IMR-90 (cell line): Measurements from ENCODE around the gene SPATA2L. TPM values are rescaled to one million over a fixed set of nuclear protein-coding genes. Genes with fewer than 3 reads are reported as not detected.

Experiments used
- ATAC-seq: fragments of 200-7000 bp; cut with Tn5 transposase; 2 replicates; pipeline ENCODE4 v1.9.1; 2020; ENCODE audit warnings: low read depth, mild to moderate bottlenecking, moderate library complexity
- BruUV-seq: library from RNA; stranded (reverse); fragments of 400-500 nt; replicated peaks from 2 replicates; lab custom pipeline; 2021; lab: Mats Ljungman, UMichigan
- CTCF ChIA-PET: fragments of 300-600 bp; formaldehyde crosslinking; extraction: SDS; loops from one replicate; lab custom pipeline; 2021; ENCODE audit warnings: antibody characterized with exemption; lab: Yijun Ruan, JAX
- POLR2A ChIA-PET: fragments of 300-600 bp; sonication (Branson Sonifier 250); formaldehyde crosslinking; loops from one replicate; lab custom pipeline; 2022; ENCODE audit warnings: antibody characterized with exemption; ENCODE audit not compliant: unreplicated experiment; lab: Charles Lee
- DNase-seq: peaks from one replicate; pipeline ENCODE4 v3.0.0; 2013
- H2AFZ ChIP-seq: replicated peaks from 2 replicates; pipeline ENCODE3; 2013; ENCODE audit warnings: low read length, mild to moderate bottlenecking; ENCODE audit not compliant: poor library complexity
- H2AK5ac ChIP-seq: 2 replicates; pipeline ENCODE4 v1.6.1; 2013; ENCODE audit warnings: low read depth, low read length, inconsistent platforms
- H2AK9ac ChIP-seq: replicated peaks from 2 replicates; pipeline ENCODE3; 2013; ENCODE audit warnings: mild to moderate bottlenecking, low read depth, low read length, moderate library complexity; ENCODE audit not compliant: poor library complexity
- H2BK120ac ChIP-seq: 2 replicates; pipeline ENCODE4 v1.6.1; 2013; ENCODE audit warnings: low read depth, low read length, inconsistent platforms
- H2BK15ac ChIP-seq: 3 replicates; pipeline ENCODE4 v1.6.1; 2013; ENCODE audit warnings: low read depth, low read length, inconsistent platforms
- H2BK20ac ChIP-seq: 2 replicates; pipeline ENCODE4 v1.6.1; 2013; ENCODE audit warnings: low read depth, mild to moderate bottlenecking, inconsistent platforms, low read length, moderate library complexity
- H2BK5ac ChIP-seq: 2 replicates; pipeline ENCODE4 v1.6.1; 2013; ENCODE audit warnings: mild to moderate bottlenecking, low read depth, low read length, inconsistent platforms; ENCODE audit not compliant: poor library complexity, severe bottlenecking
- H3K14ac ChIP-seq: replicated peaks from 2 replicates; pipeline ENCODE4 v1.6.1; 2013; ENCODE audit warnings: low read depth, low read length, inconsistent platforms
- H3K18ac ChIP-seq: 2 replicates; pipeline ENCODE4 v1.6.1; 2013; ENCODE audit warnings: low read depth, low read length, control low read depth
- H3K23ac ChIP-seq: 2 replicates; pipeline ENCODE4 v1.6.1; 2013; ENCODE audit warnings: low read depth, low read length, inconsistent platforms
- H3K27ac ChIP-seq: 2 replicates; pipeline ENCODE4 v1.5.1; 2013; ENCODE audit warnings: mild to moderate bottlenecking, control low read depth, low read length; ENCODE audit not compliant: insufficient read depth
- H3K27me3 ChIP-seq: 2 replicates; pipeline ENCODE4 v1.6.1; 2013; ENCODE audit warnings: low read length; ENCODE audit not compliant: control insufficient read depth, insufficient read depth
- H3K36me3 ChIP-seq: 2 replicates; pipeline ENCODE4 v1.6.1; 2013; ENCODE audit warnings: low read length, mixed read lengths; ENCODE audit not compliant: control insufficient read depth, insufficient read depth
- H3K4ac ChIP-seq: 2 replicates; pipeline ENCODE4 v1.6.1; 2013; ENCODE audit warnings: low read depth, low read length, inconsistent platforms
- H3K4me1 ChIP-seq: 2 replicates; pipeline ENCODE4 v1.6.1; 2013; ENCODE audit warnings: low read length, mixed read lengths; ENCODE audit not compliant: control insufficient read depth, insufficient read depth
- H3K4me2 ChIP-seq: 2 replicates; pipeline ENCODE4 v1.6.1; 2013; ENCODE audit warnings: low read depth, mild to moderate bottlenecking, control low read depth, low read length, moderate library complexity
- H3K4me3 ChIP-seq: 2 replicates; pipeline ENCODE4 v1.5.1; 2013; ENCODE audit warnings: low read depth, mild to moderate bottlenecking, control low read depth, low read length, moderate library complexity; ENCODE audit not compliant: insufficient read depth
- H3K56ac ChIP-seq: 2 replicates; pipeline ENCODE4 v1.6.1; 2013; ENCODE audit warnings: low read length, inconsistent platforms; ENCODE audit not compliant: insufficient read depth; ENCODE audit errors: extremely low read depth
- H3K79me1 ChIP-seq, 2 experiments: 2 replicates each; pipeline ENCODE4 v1.6.1; 2013; ENCODE audit warnings: low read length in 2 of 2, inconsistent platforms in 1 of 2, low read depth in 1 of 2
- H3K9ac ChIP-seq: 2 replicates; pipeline ENCODE4 v1.6.1; 2013; ENCODE audit warnings: low read depth, low read length, control low read depth
- H3K9me1 ChIP-seq: 2 replicates; pipeline ENCODE4 v1.6.1; 2013; ENCODE audit warnings: low read length, inconsistent platforms; ENCODE audit not compliant: insufficient read depth
- H3K9me3 ChIP-seq: 2 replicates; pipeline ENCODE4 v1.6.1; 2013; ENCODE audit warnings: low read length; ENCODE audit not compliant: control insufficient read depth, insufficient read depth
- H4K20me1 ChIP-seq: 2 replicates; pipeline ENCODE4 v1.6.1; 2013; ENCODE audit warnings: low read length, inconsistent platforms; ENCODE audit not compliant: insufficient read depth
- H4K5ac ChIP-seq: 2 replicates; pipeline ENCODE4 v1.6.1; 2013; ENCODE audit warnings: mild to moderate bottlenecking, low read depth, low read length, control low read depth
- H4K8ac ChIP-seq, 2 experiments: 2 replicates each; pipeline ENCODE4 v1.6.1; 2013; ENCODE audit warnings: low read depth in 2 of 2, low read length in 2 of 2, control low read depth in 1 of 2, inconsistent platforms in 1 of 2
- H4K91ac ChIP-seq: 2 replicates; pipeline ENCODE4 v1.6.1; 2013; ENCODE audit warnings: low read depth, low read length, inconsistent platforms; ENCODE audit not compliant: insufficient read depth
- CHD1 ChIP-seq: IDR thresholded peaks from 2 replicates; pipeline ENCODE4 v1.6.1; 2012; ENCODE audit warnings: low read depth, low read length, improper control_type of control experiment
- RCOR1 ChIP-seq: IDR thresholded peaks from 2 replicates; pipeline ENCODE4 v1.6.1; 2012; ENCODE audit warnings: mild to moderate bottlenecking, low read length, improper control_type of control experiment; ENCODE audit not compliant: insufficient replicate concordance
- WGBS, 2 experiments: methylation state at CpG; one replicate each; pipeline versions ENCODE4 v1.1.5 to v1.1.7; 2013; ENCODE audit warnings: missing lambda C conversion rate in 2 of 2; ENCODE audit not compliant: insufficient read length in 1 of 2; ENCODE audit errors: extremely low coverage in 2 of 2; 5-methylcytosine and 5-hydroxymethylcytosine counted together
- dilution Hi-C: fragments of 300-500 bp; cut with HindIII; formaldehyde crosslinking; loops from one replicate; pipeline ENCODE4 v1.14.3; 2018; ENCODE audit warnings: low sequenced_read_pairs; ENCODE audit not compliant: unreplicated experiment
- in situ Hi-C: fragments of 300-500 bp; cut with MboI; formaldehyde crosslinking; loops from 3 replicates; pipeline ENCODE4 v1.14.3; 2019; ENCODE audit warnings: low sequenced_read_pairs, inconsistent platforms, mixed read lengths
- intact Hi-C: fragments of 100-400 bp; cut with micrococcal nuclease; formaldehyde crosslinking; loops from 2 replicates; pipeline ENCODE4 v1.10.0; 2022
- polyA plus RNA-seq, 3 experiments: library from polyadenylated mRNA; depleted of rRNA; stranded (reverse); fragments of >200 nt; gene quantifications; 2 replicates each; pipeline ENCODE4 v1.2.3, GENCODE V29; 2012; ENCODE audit warnings: low replicate concordance in 1 of 3
- total RNA-seq: library from RNA; depleted of rRNA; stranded (reverse); fragments of >200 nt; gene quantifications from 2 replicates; pipeline ENCODE4 v1.2.3, GENCODE V29; 2012; rRNA removed

The SPATA2L gene
- total and polyA plus RNA-seq, 2 of the 4 experiments (the other 2 are of a cell fraction) = 4.8 to 6.9 TPM

- Histone ChIP-seq H2AFZ (no peak overlapping the region), H3K23ac (no peak overlapping the region), H4K91ac (no peak overlapping the region), H3K4me3 (no peak overlapping the region), H3K79me1 (peaks cover 7 to 24% of the 10 kb centered on the region in 2 experiments; a peak in 3 of 4 replicates), H2BK120ac (no peak overlapping the region), H4K20me1 (peaks cover 20% of the 10 kb centered on the region), H2BK15ac (no peak overlapping the region), H3K27me3 (no peaks in the 10 kb centered on the region), H4K8ac (no peak overlapping the region), H2AK5ac (no peak overlapping the region), H3K27ac (no peak overlapping the region), H3K18ac (no peak overlapping the region), H3K14ac (no peak overlapping the region), H4K5ac (no peak overlapping the region), H2AK9ac (no peak overlapping the region), H3K4me1 (no peaks in the 10 kb centered on the region), H3K36me3 (peaks cover 56% of the 10 kb centered on the region), H3K9ac (no peak overlapping the region), H3K4ac (no peak overlapping the region), H3K4me2 (no peak overlapping the region), H3K56ac (no peak overlapping the region), H3K9me3 (no peaks in the 10 kb centered on the region), H3K9me1 (no peaks in the 10 kb centered on the region; the same call in 1 of the 2 replicates), H2BK20ac (no peak overlapping the region), H2BK5ac (no peak overlapping the region)
- DNase-seq (no peak), ATAC-seq (no peak)
- TF ChIP-seq CHD1 = no peak
- TF ChIP-seq RCOR1 = no peak
- dilution Hi-C loops = no loop called here
- in situ Hi-C loops = no loop called here
- no TSS peak for BruUV-seq
- CTCF ChIA-PET = no interaction called here
- WGBS, 2 experiments = 90% methylated on average over 7 of the region's 12 CpGs; no CpG with 5 or more reads in 1 of the 2 experiments
- POLR2A ChIA-PET = no interaction called here
- intact Hi-C loops = no loop called here
These were observed 54.6 kb downstream of the SPATA2L start for GRCh38 chr16:89646906-89647305.

Other genes with a start within 250 kb of the SPATA2L start
- 28.1 and 46.8 TPM in 2 replicates for gene ANKRD11, start 211.1 kb downstream of the SPATA2L start, total RNA-seq
- gene ANKRD11, start 211.1 kb downstream of the SPATA2L start, polyA plus RNA-seq (2012; rRNA removed) = 67.8 and 71.9 TPM in 2 replicates
- gene SPG7, start 193.3 kb downstream of the SPATA2L start, total RNA-seq = 95.3 and 96.8 TPM in 2 replicates
- gene SPG7, start 193.3 kb downstream of the SPATA2L start, polyA plus RNA-seq (2012; rRNA removed) = 82.8 and 94.6 TPM in 2 replicates
- gene RPL13, start 141.0 kb downstream of the SPATA2L start, total RNA-seq = 1,549 and 2,098 TPM in 2 replicates
- 3,527 and 5,396 TPM in 2 replicates for gene RPL13, start 141.0 kb downstream of the SPATA2L start, polyA plus RNA-seq (2012; rRNA removed)
- gene CPNE7, start 125.9 kb downstream of the SPATA2L start, total RNA-seq = 5.0 and 5.4 TPM in 2 replicates
- 17.4 and 17.7 TPM in 2 replicates for gene CPNE7, start 125.9 kb downstream of the SPATA2L start, polyA plus RNA-seq (2012; rRNA removed)
- not detected in 2 replicates for gene DPEP1, start 88.1 kb downstream of the SPATA2L start, total RNA-seq
- gene DPEP1, start 88.1 kb downstream of the SPATA2L start, polyA plus RNA-seq (2012; rRNA removed) = not detected in 2 replicates
- 99.8 and 113 TPM in 2 replicates for gene CHMP1A, start 44.0 kb downstream of the SPATA2L start, total RNA-seq
- 97.3 and 112 TPM in 2 replicates for gene CHMP1A, start 44.0 kb downstream of the SPATA2L start, polyA plus RNA-seq (2012; rRNA removed)
- 0.90 and 1.1 TPM in 2 replicates for gene SPATA33, start 43.9 kb downstream of the SPATA2L start, total RNA-seq
- gene SPATA33, start 43.9 kb downstream of the SPATA2L start, polyA plus RNA-seq (2012; rRNA removed) = 3.2 and 3.4 TPM in 2 replicates
- gene CDK10, start 15.0 kb downstream of the SPATA2L start, total RNA-seq = 18.6 and 19.5 TPM in 2 replicates
- 61.8 and 65.3 TPM in 2 replicates for gene CDK10, start 15.0 kb downstream of the SPATA2L start, polyA plus RNA-seq (2012; rRNA removed)
- gene VPS9D1, start 19.2 kb upstream of the SPATA2L start, total RNA-seq = 1.8 and 1.9 TPM in 2 replicates
- gene VPS9D1, start 19.2 kb upstream of the SPATA2L start, polyA plus RNA-seq (2012; rRNA removed) = 20.3 and 27.0 TPM in 2 replicates
- gene ZNF276, start 19.8 kb upstream of the SPATA2L start, total RNA-seq = 4.1 and 4.2 TPM in 2 replicates
- 18.6 and 19.1 TPM in 2 replicates for gene ZNF276, start 19.8 kb upstream of the SPATA2L start, polyA plus RNA-seq (2012; rRNA removed)
- 13.3 and 13.9 TPM in 2 replicates for gene FANCA, start 114.9 kb upstream of the SPATA2L start, total RNA-seq
- 24.4 and 24.7 TPM in 2 replicates for gene FANCA, start 114.9 kb upstream of the SPATA2L start, polyA plus RNA-seq (2012; rRNA removed)
- gene SPIRE2, start 126.8 kb upstream of the SPATA2L start, total RNA-seq = 0.56 and 0.72 TPM in 2 replicates
- gene SPIRE2, start 126.8 kb upstream of the SPATA2L start, polyA plus RNA-seq (2012; rRNA removed) = 1.6 and 1.9 TPM in 2 replicates
- 119 and 127 TPM in 2 replicates for gene TCF25, start 171.9 kb upstream of the SPATA2L start, total RNA-seq
- 184 and 199 TPM in 2 replicates for gene TCF25, start 171.9 kb upstream of the SPATA2L start, polyA plus RNA-seq (2012; rRNA removed)
- gene MC1R, start 217.2 kb upstream of the SPATA2L start, total RNA-seq = 3.8 and 4.4 TPM in 2 replicates
- 9.5 TPM in 2 replicates for gene MC1R, start 217.2 kb upstream of the SPATA2L start, polyA plus RNA-seq (2012; rRNA removed)
- gene TUBB3, start 221.6 kb upstream of the SPATA2L start, total RNA-seq = 311 and 337 TPM in 2 replicates
- 410 and 428 TPM in 2 replicates for gene TUBB3, start 221.6 kb upstream of the SPATA2L start, polyA plus RNA-seq (2012; rRNA removed)
- gene DEF8, start 247.1 kb upstream of the SPATA2L start, total RNA-seq = 129 and 134 TPM in 2 replicates
- gene DEF8, start 247.1 kb upstream of the SPATA2L start, polyA plus RNA-seq (2012; rRNA removed) = 141 and 160 TPM in 2 replicates